G401 (cell line): Measurements from ENCODE around the gene MT1G. TPM values are rescaled to one million over a fixed set of nuclear protein-coding genes. Genes with fewer than 3 reads are reported as not detected.
"Not testable (repeated sequence)": the region's sequence is repeated elsewhere in the genome, so short reads cannot be mapped to it uniquely, and the experiment has no call there.

Experiments
- DNase-seq: peaks from one replicate; pipeline ENCODE4 v3.0.0-alpha.2; 2015; ENCODE audit warnings: low spot score
- in situ Hi-C: cut with HindIII; loops from 2 replicates; pipeline ENCODE4 v1.10.0; 2016; ENCODE audit warnings: low sequenced_read_pairs, mixed read lengths
- total RNA-seq: library from RNA; depleted of rRNA; stranded (reverse); fragments of >200 nt; shearing (Covaris generic); gene quantifications from 2 replicates; pipeline ENCODE4 v1.2.3, GENCODE V29; 2014; rRNA removed

MT1G gene
- total RNA-seq, result not detected in 2 replicates

- in situ Hi-C loops, result no loop called here
- DNase-seq, result no peak
Observed at GRCh38 chr16:56667581-56668571, at the start of gene MT1G. Gene MT1G (minus strand): TSS chr16:56668065. CDS start chr16:56667993, 72 bp downstream.

GRCh38 chr16:56717532-56717931 is 49.7 kb upstream of the MT1G start:
- DNase-seq, in situ Hi-C loops: not testable (repeated sequence)

- in situ Hi-C loops, result no loop called here
- DNase-seq, result no peak
Observed at GRCh38 chr16:56716761-56717160, 48.9 kb upstream of the MT1G start.

- in situ Hi-C loops, result no loop called here
- no peak for DNase-seq
Observed at GRCh38 chr16:56715126-56715525, 47.3 kb upstream of the MT1G start.

- no peak for DNase-seq
- in situ Hi-C loops, result no loop called here
Observed at GRCh38 chr16:56713794-56714193, 45.9 kb upstream of the MT1G start.

- DNase-seq, result no peak
- in situ Hi-C loops, result no loop called here
Observed at GRCh38 chr16:56711862-56712261, 44.0 kb upstream of the MT1G start.

GRCh38 chr16:56710181-56710737 is 42.4 kb upstream of the MT1G start:
- in situ Hi-C loops, result no loop called here

GRCh38 chr16:56709443-56710040 is 41.7 kb upstream of the MT1G start:
- in situ Hi-C loops, result no loop called here
- DNase-seq, result no peak

More at GRCh38 chr16:56710181-56710737, 42.4 kb upstream of the MT1G start:
- DNase-seq, result no peak

- DNase-seq, result no peak
- in situ Hi-C loops, result no loop called here
Observed at GRCh38 chr16:56708525-56709442, 40.9 kb upstream of the MT1G start.

GRCh38 chr16:56702836-56703235 is 35.0 kb upstream of the MT1G start:
- DNase-seq, result no peak
- in situ Hi-C loops, result no loop called here

- no peak for DNase-seq
- in situ Hi-C loops, result no loop called here
Observed at GRCh38 chr16:56701534-56701933, 33.7 kb upstream of the MT1G start.

- no peak for DNase-seq
- in situ Hi-C loops, result no loop called here
Observed at GRCh38 chr16:56700631-56701030, 32.8 kb upstream of the MT1G start.

GRCh38 chr16:56700195-56700594 is 32.3 kb upstream of the MT1G start:
- in situ Hi-C loops, result no loop called here
- no peak for DNase-seq

- in situ Hi-C loops, result no loop called here
Observed at GRCh38 chr16:56697456-56698155, 29.7 kb upstream of the MT1G start.

GRCh38 chr16:56695246-56695645 is 27.4 kb upstream of the MT1G start:
- DNase-seq, result no peak
- in situ Hi-C loops, result no loop called here

More at GRCh38 chr16:56697456-56698155, 29.7 kb upstream of the MT1G start:
- DNase-seq, result no peak

GRCh38 chr16:56691885-56692284 is 24.0 kb upstream of the MT1G start:
- DNase-seq, result no peak

GRCh38 chr16:56690420-56691122 is 22.7 kb upstream of the MT1G start:
- in situ Hi-C loops, result no loop called here
- no peak for DNase-seq

More at GRCh38 chr16:56691885-56692284, 24.0 kb upstream of the MT1G start:
- in situ Hi-C loops, result no loop called here

GRCh38 chr16:56689171-56689570 is 21.3 kb upstream of the MT1G start:
- in situ Hi-C loops, result no loop called here

More at GRCh38 chr16:56689171-56689570, 21.3 kb upstream of the MT1G start:
- DNase-seq, result no peak
